GM23338 (cell line): ENCODE data around the gene TMEM25. TPM values are rescaled to one million over a fixed set of nuclear protein-coding genes. Genes with fewer than 3 reads are reported as not detected.

Source experiments
- CREB1 ChIP-seq: fragments of 250-450 bp; sonication (Bioruptor Pico); IDR thresholded peaks from 2 replicates; pipeline ENCODE4 v1.5.0; 2020; ENCODE audit warnings: low read depth, mild to moderate bottlenecking, moderate library complexity
- ETS1 ChIP-seq: IDR thresholded peaks from 2 replicates; pipeline ENCODE4 v1.6.1; 2016; ENCODE audit warnings: antibody characterized with exemption
- EZH2 ChIP-seq: fragments of 200-600 bp; sonication (generic); IDR thresholded peaks from one replicate; pipeline ENCODE4 v1.8.0; 2017; ENCODE audit warnings: antibody characterized with exemption, mild to moderate bottlenecking, low read depth; ENCODE audit not compliant: unreplicated experiment
- JUNB ChIP-seq: IDR thresholded peaks from one replicate; pipeline ENCODE4 v1.6.1; 2016; ENCODE audit warnings: antibody characterized with exemption; ENCODE audit not compliant: unreplicated experiment
- NANOG ChIP-seq: IDR thresholded peaks from 2 replicates; pipeline ENCODE4 v1.6.1; 2016; ENCODE audit warnings: antibody characterized with exemption, borderline replicate concordance
- POLR2AphosphoS5 ChIP-seq: IDR thresholded peaks from 2 replicates; pipeline ENCODE4 v1.6.1; 2016; ENCODE audit warnings: antibody characterized with exemption, low read depth
- REST ChIP-seq: IDR thresholded peaks from one replicate; pipeline ENCODE4 v1.6.1; 2018; ENCODE audit warnings: antibody characterized with exemption; ENCODE audit not compliant: unreplicated experiment
- STAT1 ChIP-seq: IDR thresholded peaks from one replicate; pipeline ENCODE4 v1.6.1; 2016; ENCODE audit warnings: antibody characterized with exemption; ENCODE audit not compliant: unreplicated experiment
- ZNF114 ChIP-seq: fragments of 250-450 bp; sonication (Bioruptor Pico); IDR thresholded peaks from 2 replicates; pipeline ENCODE4 v1.5.0; 2020; ENCODE audit warnings: mild to moderate bottlenecking, moderate library complexity
- ZNF331 ChIP-seq: fragments of 250-450 bp; sonication (Bioruptor Pico); IDR thresholded peaks from 2 replicates; pipeline ENCODE4 v1.5.0; 2020; ENCODE audit warnings: low read depth, mild to moderate bottlenecking, moderate library complexity
- ZNF462 ChIP-seq: fragments of 250-450 bp; sonication (Bioruptor Pico); IDR thresholded peaks from 2 replicates; pipeline ENCODE4 v1.5.0; 2020; ENCODE audit warnings: mild to moderate bottlenecking, moderate library complexity
- polyA plus RNA-seq: library from polyadenylated mRNA; unstranded; fragments of >200 nt; fragmentation: Nextera tagmentation; extraction: Ambion mirVana; gene quantifications from 2 replicates; pipeline ENCODE4 v1.2.1, GENCODE V29; 2016
- total RNA-seq: library from RNA; depleted of rRNA; stranded (reverse); fragments of >200 nt; shearing (Covaris generic); gene quantifications from 2 replicates; pipeline ENCODE4 v1.2.3, GENCODE V29; 2014

TMEM25 gene
- total and polyA plus RNA-seq, 2 experiments from 2014 or later: 11.7 to 17.7 TPM

- no peak for TF ChIP-seq ZNF462 (CRISPR knock-in tag)
- TF ChIP-seq ZNF331 (CRISPR knock-in tag): no peak
- no peak for TF ChIP-seq CREB1 (CRISPR knock-in tag)
- TF ChIP-seq REST: no peak
- no peak for TF ChIP-seq NANOG
- no peak for TF ChIP-seq ZNF114 (CRISPR knock-in tag)
- no peak for TF ChIP-seq JUNB
- no peak for TF ChIP-seq ETS1
- no peak for TF ChIP-seq STAT1
- TF ChIP-seq POLR2AphosphoS5: no peak
- TF ChIP-seq EZH2: no peak
Measured at GRCh38 chr11:118511601-118512000, 19.4 kb upstream of the TMEM25 start (continued).
